Neural progenitor cell (in vitro differentiated cells): Measurements from ENCODE around the gene PTX3.

Experiments used
- CTCF ChIP-seq: fragments of 200-600 bp; sonication (generic); IDR thresholded peaks from 2 replicates; pipeline ENCODE4 v1.5.1; 2017; ENCODE audit warnings: antibody characterized with exemption, mild to moderate bottlenecking
- EZH2 ChIP-seq: fragments of 200-600 bp; sonication (generic); IDR thresholded peaks from 2 replicates; pipeline ENCODE4 v1.6.1; 2017; ENCODE audit warnings: antibody characterized with exemption, mild to moderate bottlenecking, moderate library complexity
- EZH2phosphoT487 ChIP-seq: fragments of 200-600 bp; sonication (generic); IDR thresholded peaks from 2 replicates; pipeline ENCODE4 v1.6.1; 2017; ENCODE audit warnings: antibody characterized with exemption

- no peak for TF ChIP-seq CTCF
- no peak for TF ChIP-seq EZH2phosphoT487
- no peak for TF ChIP-seq EZH2
These were observed 48.8 kb upstream of the PTX3 start for GRCh38 chr3:157387708-157388435.
